Colonic mucosa (tissue), 4 donors: ENCODE results near the gene POMP. TPM values are rescaled to one million over a fixed set of nuclear protein-coding genes. Genes with fewer than 3 reads are reported as not detected.
"Not testable (repeated sequence)": the region's sequence is repeated elsewhere in the genome, so short reads cannot be mapped to it uniquely, and the experiment has no call there.

Source experiments
- DNase-seq: peaks from one replicate; pipeline ENCODE4 v3.0.0-alpha.2; 2020
- H3K27ac ChIP-seq: fragments of 200-600 bp; one replicate; pipeline ENCODE4 v1.8.0; 2021
- H3K27me3 ChIP-seq: fragments of 200-600 bp; one replicate; pipeline ENCODE4 v1.8.0; 2021
- H3K36me3 ChIP-seq: fragments of 200-600 bp; one replicate; pipeline ENCODE4 v1.8.0; 2021
- H3K4me1 ChIP-seq: fragments of 200-600 bp; one replicate; pipeline ENCODE4 v1.8.0; 2021; ENCODE audit warnings: mild to moderate bottlenecking
- H3K4me3 ChIP-seq: fragments of 200-600 bp; one replicate; pipeline ENCODE4 v1.8.0; 2021
- H3K9ac ChIP-seq, 2 donors: one replicate each; pipeline ENCODE4 v1.7.0; 2013; ENCODE audit warnings: control low read depth in 2 of 2, low read depth in 2 of 2, low read length in 2 of 2
- H3K9me3 ChIP-seq: fragments of 200-600 bp; one replicate; pipeline ENCODE4 v1.8.0; 2021
- intact Hi-C: fragments of 100-400 bp; cut with DNase I; formaldehyde crosslinking; loops from one replicate; pipeline ENCODE4 v1.14.1; 2022
- total RNA-seq, 2 donors: library from RNA; stranded (reverse); fragmentation: NEBNext Ultra II Directional in 1 of 2; extraction: Animal tissue kit (Norgen Biotek cat#: 25700) in 1 of 2; gene quantifications; one replicate each; pipeline ENCODE4 v1.2.1, GENCODE V29; 2021
- TF ChIP-seq, protein P1 (sequence below): fragments of 200-600 bp; IDR thresholded peaks from one replicate; pipeline ENCODE4 v1.8.0; 2022; ENCODE audit warnings: antibody characterized with exemption, mild to moderate bottlenecking
- donor health status: healthy.
- donor health status: DM: no; HTN: no; CAD: no.
- donor health status: DM: no; HTN: no; CAD: no.

The POMP gene
- total RNA-seq, 2 donors from 2014 or later: 82.0 to 94.1 TPM

DNA sequence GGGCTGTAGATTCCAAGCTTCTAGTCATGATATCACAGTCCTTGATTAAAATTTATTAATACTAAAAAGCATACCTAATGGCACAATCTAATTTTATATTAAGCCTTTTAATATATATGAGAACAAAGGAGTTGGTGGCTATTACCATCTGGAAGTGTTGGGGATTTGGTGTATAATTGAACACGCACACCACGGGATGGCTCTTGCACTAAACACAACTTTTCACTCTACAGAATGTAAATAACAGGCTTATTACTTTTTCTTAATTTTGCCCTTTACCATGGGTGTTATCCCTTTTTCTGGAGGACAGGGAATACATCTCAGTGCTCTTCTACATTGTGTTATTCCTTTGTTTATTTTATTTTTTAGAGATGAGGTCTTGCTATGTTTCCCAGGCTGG is 21.6 kb downstream of the POMP start:
- Histone ChIP-seq H3K27ac (no peak overlapping the region), H3K4me1 (no peaks in the 10 kb centered on the region), H3K27me3 (no peaks in the 10 kb centered on the region), H3K36me3 (peaks cover 13% of the 10 kb centered on the region), H3K4me3 (no peak overlapping the region), H3K9ac (no peak overlapping the region), H3K9me3 (no peaks in the 10 kb centered on the region)
- DNase-seq: no peak
- intact Hi-C loops: no loop called here
- TF ChIP-seq, protein P1, sequence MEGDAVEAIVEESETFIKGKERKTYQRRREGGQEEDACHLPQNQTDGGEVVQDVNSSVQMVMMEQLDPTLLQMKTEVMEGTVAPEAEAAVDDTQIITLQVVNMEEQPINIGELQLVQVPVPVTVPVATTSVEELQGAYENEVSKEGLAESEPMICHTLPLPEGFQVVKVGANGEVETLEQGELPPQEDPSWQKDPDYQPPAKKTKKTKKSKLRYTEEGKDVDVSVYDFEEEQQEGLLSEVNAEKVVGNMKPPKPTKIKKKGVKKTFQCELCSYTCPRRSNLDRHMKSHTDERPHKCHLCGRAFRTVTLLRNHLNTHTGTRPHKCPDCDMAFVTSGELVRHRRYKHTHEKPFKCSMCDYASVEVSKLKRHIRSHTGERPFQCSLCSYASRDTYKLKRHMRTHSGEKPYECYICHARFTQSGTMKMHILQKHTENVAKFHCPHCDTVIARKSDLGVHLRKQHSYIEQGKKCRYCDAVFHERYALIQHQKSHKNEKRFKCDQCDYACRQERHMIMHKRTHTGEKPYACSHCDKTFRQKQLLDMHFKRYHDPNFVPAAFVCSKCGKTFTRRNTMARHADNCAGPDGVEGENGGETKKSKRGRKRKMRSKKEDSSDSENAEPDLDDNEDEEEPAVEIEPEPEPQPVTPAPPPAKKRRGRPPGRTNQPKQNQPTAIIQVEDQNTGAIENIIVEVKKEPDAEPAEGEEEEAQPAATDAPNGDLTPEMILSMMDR: no peak

DNA sequence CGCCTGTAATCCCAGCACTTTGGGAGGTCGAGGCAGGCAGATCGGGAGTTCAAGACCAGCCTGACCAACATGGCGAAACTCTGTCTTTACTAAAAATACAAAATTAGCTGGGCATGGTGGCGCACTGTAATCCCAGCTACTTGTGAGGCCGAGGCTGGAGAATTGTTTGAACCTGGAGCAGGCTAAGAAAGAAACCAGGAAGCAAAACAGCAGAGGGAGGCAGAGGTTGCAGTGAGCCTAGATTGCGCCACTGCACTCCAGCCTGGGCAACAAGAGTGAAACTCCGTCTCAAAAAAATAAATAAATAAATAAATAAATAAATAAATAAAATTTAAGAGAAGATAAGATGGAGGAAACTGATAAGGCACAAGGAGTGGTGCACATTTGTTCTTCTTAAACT is 24.2 kb downstream of the POMP start:
- H3K4me1 ChIP-seq, H3K27me3 ChIP-seq, intact Hi-C loops: not testable (repeated sequence)

DNA sequence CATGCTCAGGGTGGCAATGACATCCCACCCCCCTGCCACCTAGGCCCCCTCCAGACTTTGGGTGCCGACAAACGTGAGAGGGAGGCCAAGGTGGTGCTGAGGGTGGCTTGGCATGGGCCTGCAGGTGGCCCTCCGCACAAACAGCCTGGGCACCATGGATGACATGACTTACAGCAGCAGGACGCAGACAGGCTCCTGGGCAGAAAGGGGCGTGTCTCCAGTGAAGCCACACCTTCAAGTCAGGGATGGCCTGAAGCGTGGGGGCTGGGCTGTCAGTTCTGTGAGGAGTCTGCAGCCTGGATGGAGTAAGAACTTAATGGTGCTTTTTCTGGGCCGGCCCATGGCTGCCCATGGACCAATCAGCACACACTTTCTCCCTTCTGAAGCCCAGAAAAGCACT is 25.3 kb downstream of the POMP start:
- H3K27ac ChIP-seq: no peak overlapping the region
- peak; percentile 48 for DNase-seq
- no peaks in the 10 kb centered on the region for H3K27me3 ChIP-seq

More for the DNA sequence above, 24.2 kb downstream of the POMP start:
- H3K9me3 ChIP-seq, H3K4me3 ChIP-seq, H3K9ac ChIP-seq, H3K36me3 ChIP-seq, DNase-seq, H3K27ac ChIP-seq: not testable (repeated sequence)

DNA sequence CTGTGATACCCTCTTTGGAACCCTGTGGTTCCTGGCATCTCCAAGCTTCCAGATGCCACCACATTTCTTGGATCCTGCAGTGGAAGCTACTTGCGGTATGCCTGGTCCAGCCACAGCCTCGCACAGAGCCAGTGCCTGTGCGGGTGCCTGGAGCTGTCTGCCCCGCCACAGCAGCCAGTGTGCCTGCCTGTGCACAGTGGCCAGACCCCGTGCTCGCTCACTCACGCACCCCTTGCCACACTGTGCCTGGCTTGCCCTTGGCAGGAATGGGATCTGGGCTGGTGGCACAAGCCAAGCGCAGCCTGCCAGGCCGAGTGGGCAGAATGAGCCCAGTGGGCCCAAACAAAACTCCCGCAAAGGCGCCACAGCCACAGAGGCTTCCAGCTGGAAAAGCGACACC is 26.2 kb downstream of the POMP start:
- Histone ChIP-seq H3K9ac (no peak overlapping the region), H3K9me3 (no peaks in the 10 kb centered on the region), H3K27ac (no peak overlapping the region), H3K36me3 (no peaks in the 10 kb centered on the region), H3K4me1 (no peaks in the 10 kb centered on the region), H3K4me3 (no peak overlapping the region), H3K27me3 (no peaks in the 10 kb centered on the region)
- no peak for DNase-seq
- intact Hi-C loops: no loop called here
- TF ChIP-seq, protein P1: no peak

More for the DNA sequence above, 25.3 kb downstream of the POMP start:
- H3K36me3 ChIP-seq: no peaks in the 10 kb centered on the region
- no peak overlapping the region for H3K9ac ChIP-seq
- intact Hi-C loops: no loop called here
- H3K4me3 ChIP-seq: no peak overlapping the region
- TF ChIP-seq, protein P1: no peak
- H3K9me3 ChIP-seq: no peaks in the 10 kb centered on the region
- no peaks in the 10 kb centered on the region for H3K4me1 ChIP-seq

- Histone ChIP-seq H3K9ac (no peak overlapping the region), H3K4me3 (no peak overlapping the region), H3K27me3 (no peaks in the 10 kb centered on the region), H3K36me3 (no peaks in the 10 kb centered on the region), H3K9me3 (no peaks in the 10 kb centered on the region), H3K4me1 (no peaks in the 10 kb centered on the region), H3K27ac (no peak overlapping the region)
- DNase-seq: no peak
- intact Hi-C loops: no loop called here
- TF ChIP-seq, protein P1: no peak
Measured at GRCh38 chr13:28685892-28686291, 27.0 kb downstream of the POMP start.

DNA sequence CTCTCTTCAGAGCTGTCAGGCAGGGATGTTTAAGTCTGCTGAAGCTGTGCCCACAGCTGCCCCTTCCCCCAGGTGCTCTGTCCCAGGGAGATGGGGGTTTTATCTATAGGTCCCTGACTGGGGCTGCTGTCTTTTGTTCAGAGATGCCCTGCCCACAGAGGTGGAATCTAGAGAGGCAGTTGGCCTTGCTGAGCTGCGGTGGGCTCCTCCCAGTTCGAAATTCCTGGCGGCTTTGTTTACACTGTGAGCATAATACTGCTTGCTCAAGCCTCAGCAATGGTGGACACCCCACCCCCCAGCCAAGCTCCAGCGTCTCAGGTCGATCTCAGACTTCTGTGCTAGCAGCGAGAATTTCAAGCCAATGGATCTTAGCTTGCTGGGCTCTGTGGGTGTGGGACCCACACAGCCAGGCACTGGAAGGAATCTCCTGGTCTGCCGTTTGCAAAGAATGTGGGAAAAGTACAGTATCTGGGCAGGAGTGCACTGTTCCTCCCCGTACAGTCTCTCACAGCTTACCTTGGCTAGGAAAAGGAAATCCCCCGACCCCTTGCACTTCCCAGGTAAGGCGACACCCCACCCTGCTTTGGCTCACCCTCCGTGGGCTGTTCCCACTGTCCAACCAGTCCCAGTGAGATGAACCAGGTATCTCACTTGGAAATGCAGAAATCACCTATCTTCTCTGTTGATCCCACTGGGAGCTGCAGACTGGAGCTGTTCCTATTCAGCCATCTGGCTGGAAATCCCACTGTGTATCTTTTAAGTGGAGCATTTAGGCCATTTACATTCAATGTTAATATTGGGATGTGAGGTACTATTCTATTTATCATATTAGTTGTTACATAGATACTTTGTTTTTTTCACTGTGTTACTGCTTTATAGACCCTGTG is 34.9 kb downstream of the POMP start:
- H3K4me1 ChIP-seq, H3K27ac ChIP-seq, intact Hi-C loops, H3K9ac ChIP-seq, H3K4me3 ChIP-seq, H3K27me3 ChIP-seq, H3K9me3 ChIP-seq, H3K36me3 ChIP-seq: not testable (repeated sequence)
- peak; percentile 67 for DNase-seq
